HuH-7.5 (cell line): ENCODE data around the gene CELSR1.
"Not testable (repeated sequence)": the region's sequence is repeated elsewhere in the genome, so short reads cannot be mapped to it uniquely, and the experiment has no call there.

Experiments
- DNase-seq: peaks from one replicate; pipeline ENCODE4 v3.0.0; 2011; ENCODE audit warnings: low spot score

The CELSR1 gene

GRCh38 chr22:46532416-46532815 is 5.0 kb downstream of the CELSR1 start:
- no peak for DNase-seq

- DNase-seq, result no peak
Measured at GRCh38 chr22:46531581-46532175, 5.7 kb downstream of the CELSR1 start.

- DNase-seq, result peak; percentile 93
Measured at GRCh38 chr22:46528121-46528610, 9.3 kb downstream of the CELSR1 start.

DNA sequence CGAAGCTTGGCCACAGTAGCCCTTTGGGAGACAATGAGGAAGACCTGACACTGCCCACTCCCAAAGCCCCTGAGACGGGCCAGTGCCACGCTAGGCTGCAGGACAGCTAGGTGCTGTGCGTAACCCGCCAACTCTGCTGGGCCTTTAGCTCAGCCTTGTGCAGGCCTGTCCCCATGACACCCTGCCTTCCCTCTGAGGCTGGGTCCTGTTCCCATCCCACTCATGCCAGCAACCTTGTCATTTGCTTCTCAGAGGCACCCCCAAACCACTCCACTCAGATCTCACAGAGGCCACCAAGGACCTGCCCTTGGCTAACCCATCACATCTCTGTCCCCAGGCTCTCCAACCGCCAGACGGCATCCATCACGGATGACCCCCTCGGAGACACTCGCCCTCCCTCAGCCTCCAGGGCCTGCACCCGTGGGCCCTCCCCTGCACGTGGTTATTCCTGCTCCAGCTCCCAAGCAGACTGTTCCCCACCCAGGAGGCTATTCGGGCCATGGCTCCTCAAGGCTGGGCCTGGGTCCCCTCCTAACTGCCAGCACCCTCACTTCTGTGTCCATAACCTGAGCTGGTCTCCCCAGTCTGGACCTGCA is 11.1 kb downstream of the CELSR1 start:
- DNase-seq, result no peak

GRCh38 chr22:46525389-46526243 is 11.8 kb downstream of the CELSR1 start:
- DNase-seq, result no peak

GRCh38 chr22:46524203-46524740 is 13.1 kb downstream of the CELSR1 start:
- DNase-seq, result peak; percentile 53

DNA sequence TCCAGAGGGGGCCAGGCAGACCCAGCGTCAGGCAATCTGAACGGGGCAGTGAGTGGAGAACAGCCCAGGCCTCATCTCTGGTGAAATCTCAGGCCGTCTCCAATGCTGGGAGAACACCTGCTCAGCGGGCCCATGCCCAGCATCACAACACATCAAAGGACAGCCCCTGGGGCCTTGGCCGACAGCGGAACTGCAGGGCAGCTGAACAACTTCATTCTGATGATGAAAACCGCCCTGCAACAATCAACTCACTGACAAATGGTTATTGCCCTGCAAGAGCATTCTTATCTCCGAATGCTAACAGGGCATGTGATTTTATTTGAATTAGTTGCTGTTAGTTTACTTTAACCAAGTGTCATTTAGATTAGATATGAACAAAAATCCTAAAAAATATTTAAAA is 14.6 kb downstream of the CELSR1 start:
- peak; percentile 63 for DNase-seq

- DNase-seq, result no peak
Measured at GRCh38 chr22:46521994-46522393, 15.4 kb downstream of the CELSR1 start.

GRCh38 chr22:46520880-46521279 is 16.5 kb downstream of the CELSR1 start:
- no peak for DNase-seq

DNA sequence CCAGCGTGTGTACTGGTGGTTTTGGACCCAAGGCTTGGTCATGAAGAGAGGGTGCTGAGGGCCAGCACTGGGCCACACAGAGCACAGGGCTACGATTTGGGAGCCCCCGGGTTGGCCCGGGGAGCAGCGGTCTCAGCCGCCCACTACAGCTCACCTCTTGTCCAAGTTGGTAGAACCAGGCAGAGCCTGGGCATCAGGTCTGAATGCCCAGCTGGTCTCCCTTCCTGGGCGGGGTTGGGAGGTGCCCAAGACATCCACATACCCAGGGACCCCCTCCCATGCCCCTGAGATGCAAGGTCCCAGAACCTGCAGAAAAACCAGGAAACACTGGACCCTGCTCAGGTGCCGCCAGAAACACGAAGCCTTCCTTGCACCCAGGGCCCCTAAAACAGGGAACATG is 18.0 kb downstream of the CELSR1 start:
- DNase-seq, result no peak

- DNase-seq, result no peak
Measured at GRCh38 chr22:46518542-46519325, 18.7 kb downstream of the CELSR1 start.

GRCh38 chr22:46518038-46518437 is 19.4 kb downstream of the CELSR1 start:
- DNase-seq, result no peak

- DNase-seq, result no peak
Measured at GRCh38 chr22:46517255-46517761, 20.1 kb downstream of the CELSR1 start.

GRCh38 chr22:46516638-46517037 is 20.8 kb downstream of the CELSR1 start:
- no peak for DNase-seq

GRCh38 chr22:46516112-46516487 is 21.3 kb downstream of the CELSR1 start:
- DNase-seq, result not testable (repeated sequence)

DNA sequence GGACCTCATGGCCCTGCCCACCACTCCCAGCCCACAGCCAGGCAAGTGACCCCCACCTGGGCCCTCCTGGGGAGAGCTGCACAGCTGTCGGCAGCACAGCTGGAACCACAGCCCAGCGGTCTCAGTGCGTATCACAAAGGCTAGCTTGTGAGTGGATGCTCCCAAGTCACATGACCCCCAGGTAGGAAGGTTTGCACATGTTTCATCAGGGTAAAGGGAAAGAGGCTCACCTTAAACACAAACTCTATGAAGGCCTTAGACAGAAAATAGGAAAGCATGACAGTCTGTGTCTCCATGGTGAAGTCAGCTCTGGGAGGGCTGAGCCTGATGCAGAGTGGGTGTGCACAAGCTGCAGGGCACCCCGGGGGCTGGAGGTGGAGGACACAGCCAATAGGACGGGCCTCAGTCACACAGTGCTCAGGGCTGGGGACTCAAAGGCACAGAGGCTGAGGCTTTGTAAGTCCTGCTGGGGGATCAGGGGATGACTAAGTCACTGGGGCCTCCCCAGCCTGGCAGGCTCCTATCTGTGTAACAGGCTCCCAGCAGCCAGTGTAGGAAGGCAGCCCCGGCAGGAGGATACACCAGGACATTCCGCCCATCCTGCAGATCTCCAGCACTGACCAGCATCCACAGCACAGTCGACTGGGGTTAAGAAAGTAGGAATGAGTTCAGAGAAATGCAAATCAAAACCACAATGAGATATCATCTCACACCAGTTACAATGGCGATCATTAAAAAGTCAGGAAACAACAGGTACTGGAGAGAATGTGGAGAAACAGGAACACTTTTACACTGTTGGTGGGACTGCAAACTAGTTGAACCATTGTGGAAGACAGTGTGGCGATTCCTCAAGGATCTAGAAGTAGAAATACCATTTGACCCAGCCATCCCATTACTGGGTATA is 22.0 kb downstream of the CELSR1 start:
- no peak for DNase-seq

- no peak for DNase-seq
Measured at GRCh38 chr22:46514592-46515207, 22.7 kb downstream of the CELSR1 start.

- no peak for DNase-seq
Measured at GRCh38 chr22:46513908-46514550, 23.4 kb downstream of the CELSR1 start.

DNA sequence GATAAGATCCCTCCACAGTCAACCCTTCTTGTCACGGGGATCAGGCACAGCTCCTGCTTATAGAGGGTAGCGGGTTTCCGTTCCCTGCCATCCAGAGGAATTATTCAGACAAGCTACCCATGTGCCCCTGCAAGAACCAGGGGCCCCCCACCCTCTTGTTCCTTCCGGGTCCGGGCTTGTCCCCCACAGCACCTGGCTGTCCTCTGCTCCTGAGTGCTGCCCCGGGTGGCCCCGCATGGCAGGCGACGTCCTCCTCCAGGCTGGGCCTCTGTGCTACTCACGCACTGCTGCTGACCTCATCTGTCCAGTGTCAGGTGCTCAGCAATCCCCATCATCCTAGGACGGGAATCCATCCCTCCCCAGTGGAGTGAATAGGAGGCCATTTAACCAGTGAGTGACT is 24.7 kb downstream of the CELSR1 start:
- no peak for DNase-seq

GRCh38 chr22:46512039-46512370 is 25.4 kb downstream of the CELSR1 start:
- DNase-seq, result no peak
